ENCODE results near the gene SYNC. TPM values are rescaled to one million over a fixed set of nuclear protein-coding genes. Genes with fewer than 3 reads are reported as not detected.
"Not testable (repeated sequence)": the region's sequence is repeated elsewhere in the genome, so short reads cannot be mapped to it uniquely, and the experiment has no call there.

Gene SYNC
- total RNA-seq, 1 experiment from 2014 or later, result 0.45 TPM

DNA sequence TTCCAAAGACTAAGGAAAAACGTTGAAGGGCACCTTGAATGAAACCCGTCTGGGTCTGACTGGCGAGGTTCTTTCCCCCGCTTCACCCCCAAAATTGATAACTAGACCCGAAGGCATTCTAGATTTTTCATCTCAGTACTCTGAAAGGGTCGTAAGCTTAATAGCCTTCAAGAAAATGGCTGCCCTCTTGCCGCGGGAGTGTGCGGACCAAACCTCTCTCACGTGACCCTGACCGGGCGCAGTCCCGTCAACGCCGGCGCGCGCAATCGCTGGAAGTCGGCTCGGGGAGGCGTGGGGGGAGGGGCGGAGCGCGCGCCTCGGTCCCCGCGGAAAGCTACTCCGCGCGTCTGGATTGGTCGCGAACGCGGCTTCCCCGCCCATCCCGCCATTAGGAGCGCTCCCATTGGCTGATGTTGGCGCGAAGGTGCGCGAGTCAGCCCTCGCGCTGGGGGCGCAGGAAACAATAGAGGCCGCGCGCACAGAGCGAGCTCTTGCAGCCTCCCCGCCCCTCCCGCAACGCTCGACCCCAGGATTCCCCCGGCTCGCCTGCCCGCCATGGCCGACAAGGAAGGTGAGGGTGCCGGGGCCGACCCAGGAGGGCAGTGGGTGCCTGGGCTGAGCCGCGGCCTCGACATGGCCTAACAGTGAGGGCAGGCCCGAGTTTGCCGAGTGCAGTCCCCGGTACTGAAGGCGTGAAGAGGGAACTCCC lies 51.7 kb downstream of the SYNC start, which contains the start of gene RBBP4:
Gene RBBP4 (plus strand): TSS at position 457 of the 709 bp plus-strand sequence. CDS start 99 bp downstream, at position 556.
- Histone ChIP-seq H3K4me3 (ENCODE audit: insufficient read depth, low read depth, low read length) (peak within 1 kb of the TSS; percentile 100), H3K27me3 (ENCODE audit: control insufficient read depth, insufficient read depth, low read length) (no peaks in the 10 kb centered on the region), H3K36me3 (replicated peaks; ENCODE audit: control insufficient read depth, insufficient read depth, low read length) (peaks cover 8% of the 10 kb centered on the region)
- DNase-seq, result peak; percentile 99

DNA sequence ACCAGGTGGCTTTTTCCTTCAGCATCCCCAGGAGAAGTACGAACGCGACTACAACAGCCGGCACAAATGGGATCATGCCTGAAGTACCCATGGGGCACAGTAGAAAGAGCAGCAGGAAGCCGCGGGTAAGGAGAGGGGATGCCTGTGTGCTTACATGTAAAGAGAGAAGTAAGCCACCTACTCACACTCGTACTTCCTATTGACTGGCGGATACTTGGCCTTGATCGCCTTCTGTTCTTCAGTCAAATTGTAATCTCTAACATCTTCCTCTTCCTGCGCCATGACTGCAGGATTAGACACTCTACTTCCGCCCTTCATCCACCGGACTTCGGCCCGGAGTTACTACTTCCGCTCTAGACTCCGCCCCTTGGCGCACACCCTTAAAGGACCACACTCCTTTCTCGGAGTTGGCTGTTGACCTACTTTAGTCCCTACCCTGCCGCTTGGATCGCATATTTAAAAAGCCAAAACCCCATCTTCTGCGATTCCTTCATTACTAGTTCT lies 52.3 kb downstream of the SYNC start, which contains the start of gene ZBTB8OS:
Gene ZBTB8OS (minus strand): TSS at position 303 of the 504 bp plus-strand sequence. CDS start 21 bp downstream, at position 282.
- peak within 1 kb of the TSS; percentile 100 for H3K4me3 ChIP-seq (ENCODE audit: insufficient read depth, low read depth, low read length)
- H3K36me3 ChIP-seq (replicated peaks; ENCODE audit: control insufficient read depth, insufficient read depth, low read length), result peaks cover 8% of the 10 kb centered on the region
- peak; percentile 89 for DNase-seq
- H3K27me3 ChIP-seq (ENCODE audit: control insufficient read depth, insufficient read depth, low read length), result no peaks in the 10 kb centered on the region

- no peak overlapping the region for H3K4me3 ChIP-seq (ENCODE audit: insufficient read depth, low read depth, low read length)
- H3K27me3 ChIP-seq (ENCODE audit: control insufficient read depth, insufficient read depth, low read length), result no peaks in the 10 kb centered on the region
- DNase-seq, result no peak
- no peaks in the 10 kb centered on the region; the same call in none of the 2 replicates for H3K36me3 ChIP-seq (replicated peaks; ENCODE audit: control insufficient read depth, insufficient read depth, low read length)
Observed at GRCh38 chr1:32647308-32648134, 55.0 kb downstream of the SYNC start.

DNA sequence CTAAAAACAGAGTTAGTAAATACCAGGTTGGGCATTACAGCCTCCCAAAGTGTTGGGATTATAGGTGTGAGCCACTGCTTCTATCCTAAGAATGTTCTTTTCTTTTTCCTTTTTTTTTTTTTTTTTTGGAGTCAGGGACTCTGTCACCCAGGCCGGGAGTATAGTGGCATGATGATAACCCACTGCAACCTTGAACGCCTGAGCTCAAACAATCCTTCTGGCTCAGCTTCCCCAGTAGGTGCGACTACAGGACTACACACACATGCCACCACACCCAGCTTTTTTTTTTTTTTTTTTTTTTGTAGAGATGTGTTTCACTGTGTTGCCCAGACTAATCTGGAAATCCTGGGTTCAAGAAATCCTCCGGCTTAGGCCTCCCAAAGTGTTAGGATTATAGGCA lies 58.1 kb downstream of the SYNC start:
- no peak overlapping the region for H3K4me3 ChIP-seq (ENCODE audit: insufficient read depth, low read depth, low read length)
- H3K36me3 ChIP-seq (replicated peaks; ENCODE audit: control insufficient read depth, insufficient read depth, low read length), result no peaks in the 10 kb centered on the region; the same call in 1 of the 2 replicates

DNA sequence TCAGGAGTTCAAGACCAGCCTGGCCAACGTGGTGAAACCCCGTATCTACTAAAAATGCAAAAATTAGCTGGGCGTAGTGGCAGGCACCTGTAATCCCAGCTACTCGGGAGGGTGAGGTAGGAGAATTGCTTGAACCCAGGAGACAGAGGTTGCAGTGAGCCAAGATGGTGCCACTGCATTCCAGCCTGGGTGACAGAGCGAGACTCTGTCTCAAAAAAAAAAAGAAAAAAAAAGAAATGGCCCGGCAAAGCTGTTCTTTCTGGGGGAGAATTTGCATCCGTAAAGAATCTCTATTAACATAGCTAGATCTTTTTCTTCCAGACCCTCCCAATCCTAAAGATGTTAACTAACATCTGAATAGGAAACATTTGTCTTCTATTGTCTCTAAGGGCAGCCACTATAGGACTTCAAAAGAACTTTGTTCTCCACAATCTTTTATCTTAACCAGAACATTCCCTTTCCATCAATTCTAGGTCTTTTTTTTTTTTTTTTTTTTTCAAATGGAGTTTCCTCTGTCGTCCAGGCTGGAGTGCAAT lies 60.2 kb downstream of the SYNC start:
- not testable (repeated sequence) for H3K4me3 ChIP-seq (ENCODE audit: insufficient read depth, low read depth, low read length)

More for the DNA sequence above, 58.1 kb downstream of the SYNC start:
- DNase-seq, result no peak
- no peaks in the 10 kb centered on the region for H3K27me3 ChIP-seq (ENCODE audit: control insufficient read depth, insufficient read depth, low read length)

GRCh38 chr1:32639489-32640075 lies 63.0 kb downstream of the SYNC start:
- Histone ChIP-seq H3K4me3 (ENCODE audit: insufficient read depth, low read depth, low read length) (no peak overlapping the region), H3K36me3 (replicated peaks; ENCODE audit: control insufficient read depth, insufficient read depth, low read length) (no peaks in the 10 kb centered on the region), H3K27me3 (ENCODE audit: control insufficient read depth, insufficient read depth, low read length) (no peaks in the 10 kb centered on the region)
- no peak for DNase-seq

More for the DNA sequence above, 60.2 kb downstream of the SYNC start:
- H3K36me3 ChIP-seq (replicated peaks; ENCODE audit: control insufficient read depth, insufficient read depth, low read length); DNase-seq; H3K27me3 ChIP-seq (ENCODE audit: control insufficient read depth, insufficient read depth, low read length): not testable (repeated sequence)

DNA sequence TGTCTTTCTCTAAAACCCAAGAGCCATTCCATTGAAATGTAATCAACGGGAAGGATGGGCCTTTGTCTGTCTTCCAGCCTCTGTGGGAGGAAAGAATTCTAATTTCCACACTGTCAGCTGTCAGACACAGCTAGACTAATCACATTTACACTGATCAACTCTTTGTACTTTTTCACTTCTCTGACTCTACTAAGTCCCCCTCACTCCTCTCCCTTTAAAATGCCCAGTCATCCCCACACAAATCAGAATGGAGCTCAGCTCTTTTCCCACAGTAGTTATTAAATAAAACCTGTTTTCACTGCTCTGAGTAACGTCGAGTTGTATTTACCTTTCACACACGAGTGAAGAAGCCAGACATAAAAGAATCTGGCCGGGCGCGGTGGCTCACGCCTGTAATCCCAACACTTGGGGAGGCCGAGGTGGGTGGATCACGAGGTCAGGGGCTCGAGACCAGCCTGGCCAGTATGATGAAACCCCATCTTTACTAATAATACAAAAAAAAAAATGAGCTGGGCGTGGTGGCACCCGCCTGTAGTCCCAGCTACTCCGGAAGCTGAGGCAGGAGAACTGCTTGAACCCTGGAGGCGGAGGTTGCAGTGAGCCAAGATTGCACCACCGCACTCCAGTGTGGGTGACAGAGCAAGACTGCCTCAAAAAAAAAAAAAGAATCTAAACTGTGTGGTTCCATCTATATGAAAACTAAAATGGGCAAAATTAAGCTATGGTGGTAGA lies 65.5 kb downstream of the SYNC start:
- no peak overlapping the region for H3K4me3 ChIP-seq (ENCODE audit: insufficient read depth, low read depth, low read length)
- DNase-seq, result peak; percentile 36
- H3K36me3 ChIP-seq (replicated peaks; ENCODE audit: control insufficient read depth, insufficient read depth, low read length), result no peaks in the 10 kb centered on the region

GRCh38 chr1:32635508-32636277 lies 66.9 kb downstream of the SYNC start:
- no peak for DNase-seq
- Histone ChIP-seq H3K27me3 (ENCODE audit: control insufficient read depth, insufficient read depth, low read length) (no peaks in the 10 kb centered on the region), H3K36me3 (replicated peaks; ENCODE audit: control insufficient read depth, insufficient read depth, low read length) (no peaks in the 10 kb centered on the region), H3K4me3 (ENCODE audit: insufficient read depth, low read depth, low read length) (no peak overlapping the region)

More for the DNA sequence above, 65.5 kb downstream of the SYNC start:
- H3K27me3 ChIP-seq (ENCODE audit: control insufficient read depth, insufficient read depth, low read length), result no peaks in the 10 kb centered on the region

DNA sequence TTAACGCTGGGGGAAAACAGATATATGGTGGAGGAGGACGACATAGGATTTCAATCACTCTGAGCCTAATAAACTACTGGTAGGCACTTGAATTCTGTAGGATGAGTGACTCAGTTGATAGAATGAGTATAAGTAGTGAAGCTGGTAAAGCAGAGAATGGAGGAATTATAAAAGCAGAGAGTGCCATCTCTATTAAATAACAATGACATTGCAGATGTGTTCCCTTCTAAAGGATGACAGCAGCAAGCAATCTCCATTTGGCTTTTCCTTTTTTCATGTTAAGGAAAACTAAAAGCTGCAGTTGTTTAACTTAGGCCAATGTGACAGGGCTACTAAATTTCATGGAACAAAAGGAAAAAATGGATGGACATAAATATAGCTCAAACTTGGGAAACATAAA lies 69.7 kb downstream of the SYNC start:
- no peak overlapping the region for H3K4me3 ChIP-seq (ENCODE audit: insufficient read depth, low read depth, low read length)
- H3K36me3 ChIP-seq (replicated peaks; ENCODE audit: control insufficient read depth, insufficient read depth, low read length), result no peaks in the 10 kb centered on the region
- no peaks in the 10 kb centered on the region for H3K27me3 ChIP-seq (ENCODE audit: control insufficient read depth, insufficient read depth, low read length)
- no peak for DNase-seq

GRCh38 chr1:32630173-32630572 lies 72.4 kb downstream of the SYNC start:
- H3K36me3 ChIP-seq (replicated peaks; ENCODE audit: control insufficient read depth, insufficient read depth, low read length), result not testable (repeated sequence)

More at GRCh38 chr1:32630173-32630572, 72.4 kb downstream of the SYNC start:
- DNase-seq; H3K4me3 ChIP-seq (ENCODE audit: insufficient read depth, low read depth, low read length); H3K27me3 ChIP-seq (ENCODE audit: control insufficient read depth, insufficient read depth, low read length): not testable (repeated sequence)

Data from H7 (cell line).